Epithelial cell of alveolus of lung (primary cell): Measurements from ENCODE around the gene TBC1D4. TPM values are rescaled to one million over a fixed set of nuclear protein-coding genes. Genes with fewer than 3 reads are reported as not detected.

ENCODE experiments used
- total RNA-seq: library from RNA; depleted of rRNA; stranded (reverse); fragments of >200 nt; gene quantifications from 2 replicates; pipeline ENCODE4 v1.2.1, GENCODE V29; 2015

Gene TBC1D4
- total RNA-seq, result 6.3 and 12.2 TPM in 2 replicates

GRCh38 chr13:75482070-75482819 lies at the start of gene TBC1D4:
TBC1D4 (minus strand) TSS chr13:75482169; CDS start chr13:75481767, 402 bp downstream.

Other genes starting within 250 kb of the TBC1D4 start
- 75.6 and 99.6 TPM in 2 replicates for gene COMMD6, start 55.7 kb upstream of the TBC1D4 start, total RNA-seq
- 22.0 and 58.4 TPM in 2 replicates for gene UCHL3, start 67.6 kb upstream of the TBC1D4 start, total RNA-seq
- 16.4 and 31.2 TPM in 2 replicates for gene LMO7, start 154.2 kb upstream of the TBC1D4 start, total RNA-seq